ENCODE results near the gene DCAF6.

- TF ChIP-seq CTCF (IDR thresholded peaks at IDR 0.05) (no peak), POLR2A (IDR thresholded peaks at IDR 0.05) (no peak), POLR2AphosphoS5 (IDR thresholded peaks at IDR 0.05; ENCODE audit: insufficient read depth in 1 of 2, low read depth in 1 of 2) (peak in 1 of 2 donors; percentile 26)
These were observed 176.3 kb downstream of the DCAF6 start for GRCh38 chr1:168112673-168113305.

Measured in vagina (tissue), 2 donors.